ENCODE data around the gene C3orf33.
"Not testable (repeated sequence)": the region's sequence is repeated elsewhere in the genome, so short reads cannot be mapped to it uniquely, and the experiment has no call there.

The C3orf33 gene

DNA sequence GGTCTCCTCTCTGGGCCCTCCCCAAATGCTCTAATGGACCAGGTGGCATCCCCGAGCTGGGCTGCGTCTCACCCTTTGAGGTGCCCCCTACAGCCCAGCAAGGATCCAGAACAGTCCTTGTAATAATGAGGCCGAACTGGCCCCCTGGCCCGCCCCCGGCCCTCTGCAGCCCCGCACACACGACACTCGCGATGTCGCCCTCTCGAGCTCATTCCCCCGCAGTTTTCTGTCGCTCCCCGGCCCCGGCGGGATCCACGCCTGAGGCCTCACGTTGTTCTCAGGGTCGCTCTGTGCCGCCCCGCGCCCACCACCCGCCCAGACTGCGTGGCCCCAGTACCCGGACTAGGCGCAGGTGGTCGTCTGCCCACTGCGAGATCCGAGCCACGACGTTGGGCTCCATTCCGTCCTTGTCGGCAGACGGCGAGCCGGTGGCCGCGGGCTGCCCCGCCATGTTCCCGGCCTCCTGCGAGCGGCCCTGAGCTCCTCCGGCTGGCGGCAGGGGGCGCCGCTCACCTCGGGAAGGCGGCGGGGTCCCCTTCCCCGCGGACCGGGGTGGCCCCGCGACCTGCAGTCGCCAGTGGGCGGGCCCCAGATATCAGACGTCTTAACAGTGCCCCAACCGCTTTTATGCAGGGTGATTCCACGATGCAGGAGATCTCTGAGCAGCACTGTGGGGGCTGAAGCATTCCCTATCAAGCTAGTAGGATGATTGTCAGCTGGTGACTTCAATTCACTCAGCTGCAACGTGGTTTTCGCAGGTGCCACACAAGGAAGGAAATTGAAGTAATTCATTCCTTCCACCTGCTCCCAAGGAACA, at the start of gene C3orf33:
Gene C3orf33, minus strand, starts transcription at position 477 of the 817 bp plus-strand sequence. Its CDS starts 26 bp downstream, at position 451.
- FAIRE-seq: no peak

DNA sequence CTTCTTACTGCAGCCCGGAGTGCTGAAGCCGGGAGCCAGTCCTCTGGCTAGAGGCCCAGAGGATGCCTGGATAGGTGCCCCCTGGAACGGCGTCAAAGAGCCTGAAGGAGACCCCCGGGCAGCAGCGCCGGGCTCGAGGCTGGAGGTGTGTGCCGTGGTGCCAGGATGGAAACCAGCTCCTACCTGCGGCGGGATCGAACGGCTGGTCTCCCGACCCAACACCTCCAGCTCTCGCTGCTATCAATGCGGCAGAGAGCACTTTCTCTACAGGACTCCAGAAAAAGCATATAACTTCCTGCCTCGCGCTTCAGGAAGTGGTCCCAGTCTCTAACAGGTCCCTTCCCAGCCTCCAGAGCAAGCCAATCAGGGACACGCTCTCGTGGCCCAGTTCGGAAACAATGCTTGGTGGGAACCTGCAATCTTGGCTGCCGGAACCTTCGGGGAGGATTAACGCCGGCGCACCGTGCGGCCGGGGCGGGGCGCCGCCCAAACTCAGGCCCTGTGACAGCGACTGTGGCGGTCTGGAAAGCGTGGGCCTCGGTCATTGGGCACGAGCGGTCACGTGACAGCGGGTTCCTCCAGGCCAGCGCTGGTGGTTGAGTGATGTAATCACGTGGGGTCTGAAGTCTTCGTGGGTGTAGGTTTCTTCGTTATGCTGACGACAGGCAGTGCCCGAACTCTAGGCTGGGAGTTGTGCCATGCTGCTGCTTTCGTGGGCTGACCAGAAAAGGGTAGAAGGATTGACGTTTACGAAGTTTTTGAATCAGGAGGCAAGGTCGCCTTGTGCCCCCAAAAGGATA, 48.3 kb upstream of the C3orf33 start, which contains the start of gene SLC33A1:
Gene SLC33A1, minus strand, starts transcription at position 287 of the 800 bp plus-strand sequence. CDS start 430 bp downstream, outside the sequence.
- peak; percentile 71 for FAIRE-seq

DNA sequence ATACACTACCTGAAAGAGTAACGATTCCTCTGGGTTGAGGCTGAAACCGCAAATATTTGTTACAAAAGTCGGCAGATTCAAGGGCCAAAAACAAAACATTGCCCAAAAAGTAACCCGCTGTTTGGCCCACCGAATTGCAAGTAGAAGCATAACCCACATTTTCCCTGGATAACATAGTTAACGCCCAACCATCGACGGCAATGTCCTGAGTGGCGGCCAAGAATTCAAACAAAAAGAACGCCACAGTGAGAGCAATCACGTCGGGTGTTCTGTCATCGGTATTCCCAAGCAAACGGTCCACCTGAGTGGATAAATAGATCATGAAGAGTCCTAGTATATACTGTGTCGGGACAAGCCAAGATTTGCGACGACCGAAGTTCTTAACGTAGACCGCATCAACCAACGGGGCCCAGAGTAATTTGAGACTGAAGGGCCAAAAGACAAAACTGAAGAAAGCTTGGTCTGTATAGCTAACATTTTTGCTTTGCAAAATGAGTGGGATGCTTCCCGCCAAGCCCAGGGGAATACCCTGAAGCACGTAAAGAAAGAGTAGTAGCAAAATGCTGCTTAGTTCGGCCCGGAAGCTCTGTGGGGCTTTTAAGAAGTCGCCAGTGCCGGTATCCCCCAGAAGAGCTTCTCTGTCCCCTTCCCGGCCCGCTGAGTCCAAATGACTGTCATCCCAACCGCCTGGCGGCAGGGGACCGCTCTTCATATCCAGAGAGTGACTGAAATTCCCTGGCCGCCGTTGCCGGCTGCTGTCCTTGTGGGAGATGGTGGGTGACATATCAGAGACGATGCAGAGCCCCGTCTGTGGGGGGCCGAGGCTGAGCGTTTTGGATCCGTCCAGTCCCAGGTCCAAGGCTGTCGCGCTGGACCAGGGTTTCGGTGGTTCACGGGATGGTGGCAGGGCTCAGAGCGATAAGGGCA, 47.4 kb upstream of the C3orf33 start:
- FAIRE-seq: no peak

GRCh38 chr3:155852341-155852740, 46.3 kb upstream of the C3orf33 start:
- FAIRE-seq: no peak

DNA sequence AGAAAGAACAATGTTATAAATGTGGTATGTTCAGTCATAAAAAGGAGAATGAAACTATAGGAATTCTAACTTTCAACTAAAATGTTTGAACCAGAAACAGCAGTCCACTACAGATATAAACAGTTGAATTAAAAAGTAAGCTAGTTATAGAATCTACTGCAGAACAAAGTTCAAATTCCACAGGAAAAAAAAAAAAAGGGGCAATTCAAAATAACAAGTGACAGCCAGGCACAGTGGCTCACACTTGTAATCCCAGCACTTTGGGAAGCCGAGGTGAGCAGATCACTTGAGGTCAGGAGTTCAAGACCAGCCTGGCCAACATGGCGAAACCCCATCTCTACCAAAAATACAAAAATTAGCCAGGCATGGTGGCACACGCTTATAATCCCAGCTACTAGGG, 43.3 kb upstream of the C3orf33 start:
- FAIRE-seq: not testable (repeated sequence)

DNA sequence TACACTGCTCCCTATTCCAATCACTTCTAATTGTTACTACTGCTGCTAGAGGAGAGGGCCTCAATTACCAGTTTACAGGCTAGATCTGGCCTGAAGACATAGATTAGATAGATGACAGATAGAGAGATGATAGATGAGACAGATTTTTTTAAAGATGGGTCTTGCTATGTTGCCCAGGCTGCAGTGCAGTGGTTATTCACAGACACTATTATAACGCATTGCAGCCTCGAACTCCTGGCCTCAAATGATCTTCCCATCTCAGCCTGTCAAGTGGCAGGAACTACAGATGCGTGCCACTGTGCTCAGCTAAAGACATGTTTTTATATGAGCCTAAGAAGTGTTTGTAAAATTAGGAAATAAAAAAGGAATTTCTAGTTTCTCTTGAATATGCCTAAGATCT, 41.9 kb upstream of the C3orf33 start:
- FAIRE-seq: no peak

- FAIRE-seq: no peak
Observed at GRCh38 chr3:155846119-155846518, 40.0 kb upstream of the C3orf33 start.

DNA sequence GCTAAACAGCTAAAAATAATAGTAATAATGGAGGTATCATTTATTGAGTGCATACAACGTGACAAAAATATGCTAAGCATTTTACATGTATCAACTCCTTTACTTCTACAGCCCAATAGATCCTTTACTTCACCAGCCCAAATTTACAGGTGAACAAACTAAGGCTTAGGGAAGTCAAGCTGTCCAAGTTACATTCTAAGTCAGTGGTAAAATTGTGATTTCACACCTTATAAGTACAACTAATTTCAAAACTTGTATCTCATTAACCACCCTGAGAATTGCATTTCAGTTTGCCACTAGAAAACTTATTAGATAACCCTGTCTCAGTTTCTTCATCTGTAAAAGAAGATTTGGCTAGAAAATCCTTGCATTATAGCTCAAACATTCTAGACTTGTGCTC, 37.5 kb upstream of the C3orf33 start:
- no peak for FAIRE-seq

DNA sequence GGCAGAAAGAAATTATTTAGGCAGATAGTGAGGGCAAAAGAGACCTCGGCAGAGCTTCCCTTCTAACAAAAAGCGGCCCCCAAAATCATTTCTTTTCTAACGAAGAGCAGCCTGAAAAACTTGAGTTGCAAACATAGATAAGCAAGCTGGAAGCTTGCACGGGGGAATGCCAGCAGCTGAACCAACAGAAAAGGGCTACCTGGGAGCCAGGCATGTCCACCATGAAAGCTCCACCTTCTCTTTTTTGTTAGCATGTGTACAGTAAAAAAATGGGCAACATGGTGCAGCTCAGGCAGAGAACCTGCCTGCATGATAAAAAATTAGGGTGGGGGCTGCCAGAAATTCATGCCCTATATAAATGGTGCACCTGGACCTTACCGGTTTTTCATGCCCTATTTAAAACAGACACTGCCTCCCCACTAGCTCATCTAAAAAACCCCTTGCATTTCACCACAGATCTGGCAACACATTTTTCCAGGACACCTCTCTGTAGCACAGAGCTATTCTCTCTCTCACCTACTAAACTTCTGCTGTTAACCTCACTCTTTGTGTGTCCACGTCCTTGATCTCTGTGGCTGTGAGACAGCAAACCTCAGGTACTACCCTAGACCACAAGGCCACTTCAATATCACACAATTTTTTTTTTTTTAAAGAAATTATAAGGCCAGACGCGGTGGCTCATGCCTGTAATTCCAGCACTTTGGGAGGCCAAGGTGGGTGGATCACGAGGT, 29.4 kb upstream of the C3orf33 start:
- FAIRE-seq: no peak

GRCh38 chr3:155828490-155829098, 22.5 kb upstream of the C3orf33 start:
- not testable (repeated sequence) for FAIRE-seq

DNA sequence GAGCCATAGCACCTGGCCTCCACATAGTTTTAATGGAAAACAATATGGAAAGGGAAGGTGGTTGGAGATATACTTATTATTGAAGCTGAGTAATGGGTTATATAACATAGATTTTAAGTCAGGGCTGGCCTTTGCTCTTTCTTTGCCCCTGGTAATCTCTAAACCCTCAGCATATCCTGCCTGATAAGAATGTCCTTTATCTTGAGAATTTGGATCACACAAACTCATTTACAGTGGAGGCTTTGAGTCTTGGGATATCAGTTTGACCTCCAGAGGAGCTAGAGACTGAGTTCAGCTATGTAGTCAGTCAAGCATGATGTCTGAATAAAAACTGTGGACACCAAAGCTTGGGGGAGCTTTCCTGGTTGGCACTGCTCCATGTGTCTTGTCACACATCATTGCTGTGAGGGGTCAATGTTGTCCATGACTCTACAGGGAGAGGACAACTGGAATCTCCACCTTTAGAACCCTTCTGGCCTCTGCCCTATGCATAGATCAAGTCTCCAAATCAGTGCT, 9.0 kb upstream of the C3orf33 start:
- FAIRE-seq: no peak

- FAIRE-seq: not testable (repeated sequence)
Observed at GRCh38 chr3:155813224-155813623, 7.1 kb upstream of the C3orf33 start.

GRCh38 chr3:155809181-155809580, 3.1 kb upstream of the C3orf33 start:
- FAIRE-seq: no peak

DNA sequence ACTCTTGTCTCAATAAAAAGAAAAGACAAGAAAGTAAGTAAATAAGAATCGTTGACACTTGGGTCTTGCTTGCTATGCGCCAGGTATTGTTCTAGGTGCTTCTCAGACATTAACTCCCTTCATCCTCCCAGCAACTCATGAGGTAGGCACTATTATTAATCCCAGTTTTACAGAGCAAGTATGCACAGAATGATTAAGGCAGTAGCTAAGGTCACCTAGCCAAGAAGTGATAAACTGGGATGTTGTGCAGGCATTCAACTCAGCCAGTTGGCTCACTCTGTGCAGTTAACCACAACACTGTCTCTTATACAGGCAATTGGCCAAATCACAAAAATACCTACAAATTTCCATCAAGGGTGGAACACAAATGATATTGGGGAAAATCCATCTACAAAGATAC, 1.7 kb upstream of the C3orf33 start:
- no peak for FAIRE-seq

GRCh38 chr3:155805204-155805801, 775 bp downstream of the C3orf33 start:
- no peak for FAIRE-seq

- no peak for FAIRE-seq
Observed at GRCh38 chr3:155804323-155804722, 1.8 kb downstream of the C3orf33 start.

DNA sequence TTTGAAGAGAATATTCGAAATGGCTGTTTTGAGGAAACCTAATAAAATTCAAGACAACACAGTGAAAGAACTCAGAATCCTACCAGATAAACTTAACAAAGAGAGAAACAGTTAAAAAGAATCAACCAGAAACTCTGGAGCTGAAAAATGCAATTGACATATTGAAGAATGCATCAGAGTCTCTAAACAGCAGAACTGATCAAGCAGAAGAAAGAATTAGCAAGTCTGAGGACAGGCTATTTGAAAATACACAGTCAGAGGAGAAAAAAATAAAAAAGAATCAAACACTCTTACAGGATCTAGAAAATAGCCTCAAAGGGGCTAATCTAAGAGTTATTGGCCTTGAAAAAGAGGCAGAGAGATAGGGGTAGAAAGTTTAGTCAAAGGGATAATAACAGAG, 13.5 kb downstream of the C3orf33 start:
- FAIRE-seq: no peak

DNA sequence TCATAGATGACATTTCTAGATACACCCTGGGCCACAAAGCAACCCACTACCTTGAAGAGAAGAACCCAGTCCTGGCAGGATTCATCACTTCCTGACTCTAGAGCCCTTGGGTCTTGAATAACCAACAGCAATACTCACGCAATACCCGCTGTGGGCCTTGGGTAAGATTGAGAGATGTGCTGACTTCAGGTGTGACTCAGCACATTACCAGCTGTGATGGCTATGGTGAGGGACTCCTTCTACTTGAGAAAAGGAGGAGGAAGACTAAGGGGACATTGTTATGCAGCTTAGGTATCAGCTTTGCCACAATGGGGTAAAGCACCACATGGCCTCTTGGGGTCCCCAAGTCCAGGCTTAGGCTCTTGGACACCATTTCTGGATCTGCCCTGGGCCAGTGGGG, 14.9 kb downstream of the C3orf33 start:
- FAIRE-seq: no peak

DNA sequence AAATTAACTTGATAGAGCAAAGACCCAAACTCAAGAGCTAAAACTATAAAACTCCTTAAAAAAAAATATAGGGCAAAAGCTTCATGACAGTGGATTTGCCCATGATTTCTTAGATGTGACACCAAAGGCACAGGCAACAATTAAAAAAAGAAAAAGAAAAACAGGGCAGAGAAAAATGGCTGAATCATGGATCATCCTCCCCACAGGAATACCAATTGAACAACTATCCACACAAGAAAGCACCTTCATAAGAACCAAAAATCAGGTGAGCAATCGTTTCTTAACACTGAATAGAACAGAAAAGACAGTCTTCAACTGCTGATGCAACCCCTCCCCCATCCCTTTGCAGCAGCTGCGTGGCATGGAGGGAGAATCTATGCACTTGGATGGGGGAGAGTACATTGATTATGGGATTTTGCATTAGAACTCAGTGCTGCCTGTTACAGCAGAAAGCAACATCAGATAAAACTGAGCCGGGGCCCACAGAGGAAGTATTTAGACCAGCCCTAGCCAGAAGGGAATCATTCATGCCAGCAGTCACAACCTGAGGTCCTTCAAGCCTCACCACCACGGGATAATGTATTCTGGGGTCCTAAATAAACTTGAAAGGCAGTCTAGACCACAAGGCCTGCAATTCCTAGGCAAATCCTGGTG, 15.7 kb downstream of the C3orf33 start:
- FAIRE-seq: no peak

- FAIRE-seq: no peak
Observed at GRCh38 chr3:155785662-155786295, 20.3 kb downstream of the C3orf33 start.

Measured in colon (tissue), 2 donors.